DMS114 treated with DMSO at 0.1 percent for 48 hours (cell line): Measurements from ENCODE around the gene DPP10.
"Not testable (repeated sequence)": the region's sequence is repeated elsewhere in the genome, so short reads cannot be mapped to it uniquely, and the experiment has no call there.

Source experiments
- DNase-seq: peaks from one replicate; lab custom pipeline; 2025; ENCODE audit not compliant: unreplicated experiment; lab: John Stamatoyannopoulos, UW

DPP10 gene

DNA sequence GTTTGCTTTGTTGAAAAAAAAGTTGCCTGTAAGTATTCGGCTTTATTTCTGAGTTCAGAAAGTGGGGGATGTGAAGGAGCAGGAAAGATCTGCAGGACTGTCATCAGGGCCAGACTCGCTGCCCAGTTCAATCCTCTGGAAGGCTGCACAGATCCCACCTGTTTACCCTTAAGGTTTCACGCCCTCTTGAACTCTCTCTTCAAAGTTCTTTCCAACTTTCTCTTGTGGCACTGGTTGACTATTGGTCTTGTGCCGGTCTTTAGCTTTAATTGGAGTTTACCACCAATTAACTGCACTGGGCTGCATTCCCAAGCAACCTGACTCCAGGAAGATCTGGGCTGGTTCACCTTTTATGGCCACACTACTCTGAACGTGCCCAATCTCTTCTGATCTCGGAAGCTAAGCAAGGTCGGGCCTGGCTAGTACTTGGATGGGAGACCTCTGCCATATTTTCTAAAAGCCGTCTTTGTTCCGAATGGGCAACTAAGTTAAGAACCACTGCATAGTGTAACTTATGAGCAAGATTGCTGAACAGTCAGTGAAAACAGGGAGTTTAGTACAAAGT lies 495.0 kb downstream of the DPP10 start:
- no peak for DNase-seq

DNA sequence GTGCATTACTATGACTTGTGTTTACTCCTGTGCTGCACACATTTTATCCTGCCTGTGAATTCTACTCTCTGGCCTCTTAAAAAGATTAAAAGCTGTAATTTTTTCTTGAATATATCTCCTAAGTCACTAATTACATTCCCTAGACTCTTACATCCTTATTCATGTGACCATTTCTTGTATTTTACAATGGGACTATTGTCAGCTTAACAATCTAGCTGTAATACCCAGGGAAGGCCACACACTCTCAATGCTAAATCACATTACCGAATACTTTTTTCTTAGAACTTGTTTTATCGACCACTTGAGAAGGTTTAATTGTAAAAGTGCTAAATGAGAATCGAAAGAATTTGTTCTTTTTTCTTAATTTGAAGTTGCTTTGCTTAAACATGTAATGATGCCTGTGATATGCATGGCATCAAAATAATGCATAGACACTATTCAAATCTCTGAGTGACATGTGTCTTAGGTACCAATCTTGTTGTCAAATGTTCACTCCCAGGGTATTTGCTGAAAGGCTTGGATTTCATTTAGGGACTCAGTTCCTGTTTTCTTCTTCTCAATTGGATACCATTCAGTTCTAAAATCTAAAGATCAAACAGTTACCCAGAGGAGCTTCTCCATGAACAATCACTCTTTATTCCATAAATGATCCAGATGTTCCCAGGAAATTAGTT lies 498.5 kb downstream of the DPP10 start:
- DNase-seq = no peak

DNA sequence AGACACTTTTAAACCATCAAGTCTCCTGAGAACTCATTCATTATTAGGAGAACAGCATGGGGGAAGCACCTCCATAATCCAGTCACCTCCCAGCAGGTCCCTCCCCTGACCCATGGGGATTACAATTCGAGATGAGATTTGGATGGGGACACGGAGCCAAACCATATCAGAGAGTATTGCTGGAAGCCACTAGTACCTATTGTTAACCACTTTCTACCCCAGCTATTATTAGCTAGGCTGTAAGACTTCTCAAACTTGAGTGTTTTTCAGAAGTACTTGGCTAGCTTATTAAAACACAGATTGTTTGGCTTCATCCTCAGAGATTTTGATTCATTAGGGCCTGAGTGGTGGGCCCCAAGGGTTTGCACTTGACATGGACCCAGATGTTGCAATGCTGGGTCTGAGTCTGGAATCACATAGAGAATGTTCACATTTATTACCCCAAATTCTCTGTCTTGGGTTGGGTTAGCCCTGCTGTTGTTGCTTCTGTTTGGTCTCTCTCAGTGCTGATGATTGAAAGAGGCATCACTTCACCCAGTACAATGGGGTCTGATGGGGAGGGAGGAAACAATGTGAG lies 506.9 kb downstream of the DPP10 start:
- DNase-seq = no peak

DNA sequence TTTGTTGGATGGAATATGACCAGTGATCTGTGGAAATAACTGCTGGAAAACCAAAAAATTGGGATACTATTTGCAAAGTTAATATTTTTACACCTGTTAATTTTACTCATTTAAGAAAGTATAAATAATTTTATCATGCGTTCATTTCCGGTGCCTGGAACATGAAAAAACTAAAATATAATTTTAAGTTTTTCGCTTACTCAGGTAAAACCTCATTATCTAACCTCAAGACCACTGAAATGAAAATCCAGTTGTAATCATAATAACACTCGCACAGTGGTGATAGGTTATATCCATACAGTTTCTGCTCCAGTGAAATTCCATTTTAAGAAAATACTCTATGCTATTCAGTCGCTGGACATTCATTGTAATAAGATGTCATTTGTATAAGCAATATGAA lies 517.9 kb downstream of the DPP10 start:
- no peak for DNase-seq

DNA sequence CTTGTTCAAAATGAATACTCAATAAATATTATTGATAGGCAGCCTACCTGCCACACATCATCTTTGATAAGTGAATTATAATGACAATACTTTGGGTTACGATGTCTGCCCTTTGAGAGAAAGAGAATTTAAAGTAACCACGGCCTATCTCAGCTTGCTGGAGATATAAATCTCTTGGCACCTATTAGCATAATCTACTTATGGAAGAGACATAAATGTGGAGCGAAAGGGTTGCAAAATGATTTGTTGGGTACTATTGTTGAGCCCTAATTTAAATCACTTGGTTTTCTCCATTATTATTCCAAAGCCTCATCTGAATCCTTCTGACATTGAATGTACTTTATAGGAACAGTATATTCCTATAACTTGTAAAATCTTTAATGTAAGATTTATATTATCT lies 520.1 kb downstream of the DPP10 start:
- DNase-seq = no peak

DNA sequence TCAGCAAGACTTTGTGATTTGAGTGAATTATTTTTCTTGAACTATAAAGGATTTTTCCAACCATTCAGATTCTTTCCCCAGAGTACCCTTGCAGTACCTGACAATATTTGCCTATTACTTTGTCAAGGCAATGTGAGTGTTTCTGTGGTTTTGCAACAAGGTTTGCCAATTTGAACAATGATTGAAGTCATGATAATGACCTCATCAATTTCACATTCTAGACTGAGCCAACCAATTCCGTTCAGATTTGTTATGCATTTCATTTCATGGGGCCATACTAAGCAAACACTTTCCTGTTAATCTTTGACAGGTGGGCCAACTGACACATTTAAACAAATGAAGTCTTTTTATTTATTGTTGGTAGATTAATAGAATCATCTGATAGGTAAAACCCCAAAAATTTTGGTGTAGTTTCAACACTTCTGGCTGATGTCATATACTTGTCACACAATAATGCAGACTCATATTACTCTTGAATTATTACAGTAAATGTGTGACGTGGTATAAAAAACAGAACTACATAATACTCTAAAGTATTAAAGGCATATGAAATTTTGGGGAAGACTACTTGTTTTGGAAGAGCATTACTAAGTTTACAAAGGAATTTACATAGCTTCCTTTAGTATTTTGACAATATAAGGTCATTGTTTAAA lies 526.4 kb downstream of the DPP10 start:
- DNase-seq = no peak

DNA sequence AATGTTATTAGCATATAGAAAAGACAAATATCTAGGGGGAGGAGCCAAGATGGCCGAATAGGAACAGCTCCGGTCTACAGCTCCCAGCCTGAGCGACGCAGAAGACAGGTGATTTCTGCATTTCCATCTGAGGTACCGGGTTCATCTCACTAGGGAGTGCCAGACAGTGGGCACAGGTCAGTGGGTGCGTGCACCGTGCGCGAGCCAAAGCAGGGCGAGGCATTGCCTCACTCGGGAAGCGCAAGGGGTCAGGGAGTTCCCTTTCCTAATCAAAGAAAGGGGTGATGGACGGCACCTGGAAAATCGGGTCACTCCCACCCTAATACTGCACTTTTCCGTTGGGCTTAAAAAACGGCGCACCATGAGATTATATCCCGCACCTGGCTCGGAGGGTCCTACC lies 561.9 kb downstream of the DPP10 start:
- not testable (repeated sequence) for DNase-seq

DNA sequence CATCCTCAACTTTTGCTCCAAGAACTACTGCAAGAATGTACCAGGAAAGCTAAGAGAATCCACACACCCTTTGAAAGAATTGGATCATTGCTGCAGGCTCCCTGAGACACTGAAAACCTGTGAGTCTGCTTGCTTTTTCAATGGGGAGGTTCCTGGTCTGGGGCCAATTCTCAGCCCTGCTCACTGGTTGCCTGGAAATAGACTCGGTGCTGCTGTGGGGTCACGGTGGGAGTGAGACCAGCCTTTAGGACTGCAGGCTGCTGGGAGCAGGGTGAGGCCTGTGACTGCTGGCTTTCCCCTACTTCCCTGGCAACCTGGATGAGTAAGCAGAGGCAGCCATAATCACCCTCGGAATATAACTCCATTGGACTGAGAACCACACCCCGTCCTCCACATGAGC lies 569.3 kb downstream of the DPP10 start:
- no peak for DNase-seq

DNA sequence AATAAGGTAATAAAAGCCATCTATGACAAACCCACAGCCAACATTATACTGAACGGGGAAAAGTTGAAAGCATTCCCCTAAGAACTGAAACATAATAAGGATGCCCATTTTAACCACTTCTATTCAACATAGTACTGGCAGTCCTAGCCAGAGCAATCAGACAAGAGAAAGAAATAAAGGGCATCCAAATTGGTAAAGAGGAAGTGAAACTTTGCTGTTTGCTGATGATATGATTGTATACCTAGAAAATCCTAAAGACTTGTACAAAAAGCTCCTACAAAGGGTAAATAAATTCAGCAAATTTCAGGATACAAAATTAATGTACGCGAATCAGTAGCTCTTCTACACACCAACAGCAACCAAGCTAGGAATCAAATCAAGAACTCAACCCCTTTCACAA lies 579.6 kb downstream of the DPP10 start:
- DNase-seq = not testable (repeated sequence)

DNA sequence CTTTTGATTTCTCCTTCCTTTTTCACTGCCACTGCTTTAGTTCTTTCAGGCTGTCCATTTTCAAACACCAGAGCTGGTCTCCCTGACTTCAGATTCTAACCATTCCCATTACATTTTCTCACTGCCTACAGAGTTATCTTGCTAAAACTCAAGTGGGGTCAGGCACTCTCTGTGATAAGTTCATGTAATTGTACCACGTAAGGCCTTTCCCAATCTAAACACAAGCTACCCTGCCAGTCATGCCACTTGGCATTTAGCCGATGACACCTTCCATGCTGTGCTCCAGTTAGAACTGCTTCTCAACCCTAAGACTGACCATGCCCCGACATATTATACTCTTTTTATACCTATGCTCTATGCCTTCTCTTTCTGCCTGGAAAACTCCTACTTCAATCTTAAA lies 592.4 kb downstream of the DPP10 start:
- DNase-seq = no peak

DNA sequence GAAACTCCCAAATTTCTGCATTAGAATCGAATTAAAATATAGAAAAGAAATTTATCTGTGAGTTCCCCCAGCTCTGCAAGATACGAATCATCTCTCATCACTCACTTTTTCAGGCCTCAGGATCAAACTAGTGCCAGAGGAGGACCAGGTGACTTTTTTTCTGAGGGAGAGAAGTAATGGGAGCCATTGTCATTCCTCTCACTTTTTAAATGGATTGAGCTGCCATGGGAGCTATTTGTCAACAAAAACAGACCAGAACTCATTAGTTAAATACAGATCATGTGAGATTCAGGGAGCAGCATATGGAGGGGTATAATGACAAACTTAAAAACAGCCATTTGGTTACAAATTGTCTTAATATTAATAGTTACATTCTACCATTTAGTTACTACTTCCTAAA lies 594.4 kb downstream of the DPP10 start:
- no peak for DNase-seq

DNA sequence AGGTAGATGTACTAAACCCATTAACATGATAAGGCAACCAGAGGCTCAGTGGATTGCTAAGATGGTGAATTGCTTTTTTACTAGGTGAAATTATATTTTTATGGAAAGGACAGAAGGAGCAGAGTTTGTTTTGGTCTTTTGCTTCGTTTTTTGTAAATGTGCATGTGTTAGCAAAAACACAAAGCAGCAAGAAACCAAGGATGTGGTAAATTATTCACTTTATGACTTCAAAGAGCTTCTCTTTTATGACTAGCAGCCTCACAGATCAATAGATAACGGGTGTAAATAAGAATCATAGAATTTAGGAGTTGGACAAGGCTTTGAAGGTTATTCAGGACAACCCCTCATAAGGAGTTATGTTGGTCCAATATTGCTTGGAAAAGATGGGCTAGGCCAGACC lies 615.0 kb downstream of the DPP10 start:
- no peak for DNase-seq

DNA sequence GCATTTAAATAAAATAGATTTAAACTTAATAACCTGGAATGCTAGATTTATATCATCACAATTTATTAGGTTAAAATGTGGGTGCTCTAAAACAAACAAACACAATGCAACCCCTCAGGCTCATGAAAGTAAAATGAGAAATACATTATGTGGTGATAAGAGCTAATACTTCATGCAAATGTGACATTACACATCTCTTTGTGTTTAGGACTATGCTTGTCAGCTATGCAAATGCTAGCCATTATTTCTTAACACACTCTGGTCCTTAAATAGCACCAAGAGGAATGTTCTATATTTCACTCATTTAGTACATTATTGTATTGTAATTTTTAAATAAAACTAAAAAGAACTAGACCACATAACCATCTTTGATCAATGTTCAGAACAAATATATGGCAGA lies 627.6 kb downstream of the DPP10 start:
- DNase-seq = no peak

DNA sequence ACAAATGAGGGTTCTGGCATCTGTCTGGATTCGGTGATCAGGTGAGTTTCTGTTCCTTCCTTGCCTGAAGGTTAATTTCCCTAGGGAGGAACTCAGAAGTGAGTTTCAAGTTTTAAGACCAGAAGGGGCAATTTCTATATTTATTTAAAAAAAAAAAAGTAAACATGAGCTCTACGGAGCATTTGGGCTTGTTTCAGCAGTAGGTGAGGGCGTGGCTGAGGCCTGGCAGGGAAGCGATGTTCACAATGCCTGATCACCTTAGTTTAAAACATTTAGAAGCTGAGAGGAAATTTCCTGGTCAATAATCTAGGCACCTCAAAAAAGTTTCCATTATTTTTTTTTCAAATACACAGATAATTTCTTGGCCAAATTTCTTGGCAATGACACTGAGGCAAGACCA lies 629.1 kb downstream of the DPP10 start:
- DNase-seq = no peak

DNA sequence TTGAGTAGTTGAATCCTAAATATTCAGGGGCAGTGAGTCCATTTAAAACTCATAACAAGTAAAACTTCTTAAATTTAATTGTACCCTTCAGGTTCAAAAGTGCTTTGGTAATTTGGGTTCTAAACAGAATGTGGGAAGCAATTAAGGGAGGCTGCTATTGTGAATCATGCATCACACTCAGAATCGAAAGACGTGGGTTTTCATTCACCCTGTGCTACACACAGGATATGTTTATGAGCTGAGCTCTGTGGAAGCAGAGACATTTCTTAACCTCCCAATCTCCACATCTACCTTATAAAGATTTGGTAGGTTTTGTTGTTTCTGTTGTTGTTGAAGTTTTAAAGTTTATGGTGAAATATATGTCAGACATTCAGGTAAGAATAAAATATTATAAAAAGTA lies 633.4 kb downstream of the DPP10 start:
- DNase-seq = no peak

DNA sequence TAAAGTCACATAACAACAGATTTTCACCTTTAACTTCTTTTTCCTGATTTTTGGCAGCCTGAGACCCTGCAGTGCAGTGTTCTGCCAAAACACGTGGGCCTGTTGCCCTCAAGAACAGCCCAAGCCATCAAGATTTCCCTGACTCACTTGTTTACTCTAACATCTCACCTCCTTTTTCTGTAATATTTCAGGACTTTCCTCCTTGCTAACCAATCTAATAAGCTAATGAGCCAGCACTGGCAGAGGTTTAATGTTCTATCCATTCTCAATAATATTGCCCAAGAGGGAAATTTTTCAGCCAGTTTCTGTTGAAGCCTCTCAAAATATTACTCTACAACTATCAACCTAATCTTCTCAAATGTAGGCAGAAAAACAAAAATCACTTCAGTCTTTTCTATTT lies 635.2 kb downstream of the DPP10 start:
- no peak for DNase-seq

DNA sequence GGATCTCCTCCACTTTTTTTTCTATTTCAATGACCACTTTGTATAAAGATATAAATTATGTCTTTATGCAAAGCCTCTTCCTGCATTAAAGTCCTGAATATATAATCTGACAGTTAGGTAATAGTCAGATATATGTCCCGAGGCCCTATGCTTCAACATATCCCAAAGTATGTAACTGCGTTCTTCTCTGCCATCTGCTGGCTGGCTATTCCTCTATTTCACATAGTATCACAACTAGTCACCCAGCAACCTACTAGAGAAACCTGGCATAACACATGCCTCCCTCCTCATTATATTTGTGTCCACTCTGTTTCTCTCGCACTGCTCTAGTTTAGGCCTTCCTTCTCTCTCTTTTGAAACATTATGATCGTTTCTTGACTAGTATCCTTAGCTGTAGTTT lies 640.8 kb downstream of the DPP10 start:
- peak; percentile 2 for DNase-seq

DNA sequence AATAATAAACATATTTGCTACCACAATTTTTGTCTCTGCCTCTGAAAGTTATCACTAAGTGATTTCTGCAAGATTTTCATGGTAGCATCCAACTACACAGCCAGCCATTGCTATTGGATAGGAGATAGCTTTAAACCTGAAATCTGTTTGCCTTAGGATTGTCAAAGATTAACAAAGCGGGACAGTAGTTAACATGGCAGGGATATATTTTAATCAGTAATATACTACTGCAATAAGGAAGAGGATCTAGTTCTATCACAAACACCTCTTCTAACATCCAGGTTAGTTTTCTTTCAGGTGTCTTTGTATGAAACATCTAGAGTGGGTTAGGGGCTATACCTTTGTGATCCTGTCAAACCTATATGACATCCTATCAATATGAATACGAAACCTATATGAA lies 641.3 kb downstream of the DPP10 start:
- no peak for DNase-seq

DNA sequence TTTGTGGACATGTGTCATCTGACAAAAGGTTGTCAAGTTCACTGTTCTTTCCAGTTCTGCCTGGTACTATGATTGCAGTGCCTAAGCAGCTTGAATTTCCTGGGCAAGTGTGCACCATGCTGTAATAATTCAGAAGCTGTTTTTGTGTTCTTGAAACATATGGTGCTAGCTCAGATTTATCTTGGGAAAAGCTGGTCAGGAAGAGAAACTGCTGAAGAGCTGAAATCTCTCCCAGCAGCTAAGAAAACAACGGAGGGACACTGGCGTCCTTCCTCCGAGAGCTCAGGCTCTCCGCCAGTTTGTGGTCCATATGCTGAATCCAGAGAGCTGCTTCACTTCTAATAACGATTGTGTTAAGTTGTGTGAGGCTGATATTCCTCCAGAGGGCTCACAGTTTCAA lies 642.0 kb downstream of the DPP10 start:
- no peak for DNase-seq

DNA sequence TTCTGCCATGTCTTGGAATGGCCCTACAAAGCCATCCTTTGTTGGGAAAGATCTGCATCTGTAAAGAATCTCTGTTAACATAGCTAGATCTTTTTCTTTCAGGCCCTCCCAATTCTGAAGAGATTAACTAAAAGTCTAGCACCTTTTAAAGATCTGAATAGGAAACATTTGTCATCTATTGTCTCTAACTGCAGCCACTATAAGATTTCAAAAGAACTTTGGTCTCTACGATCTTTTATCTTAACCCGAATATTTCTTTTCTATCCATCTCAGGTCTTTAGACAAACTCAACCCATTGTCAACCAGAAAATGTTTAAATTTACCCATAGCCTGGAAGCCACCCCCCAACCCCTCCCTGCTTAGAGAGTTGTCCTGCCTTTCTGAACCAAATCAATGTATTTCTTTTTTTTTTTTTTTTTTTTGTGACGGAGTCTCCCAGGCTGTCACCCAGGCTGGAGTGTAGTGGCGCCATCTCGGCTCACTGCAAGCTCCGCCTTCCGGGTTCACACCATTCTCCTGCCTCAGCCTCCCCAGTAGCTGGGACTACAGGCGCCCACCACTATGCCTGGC lies 643.7 kb downstream of the DPP10 start:
- not testable (repeated sequence) for DNase-seq

DNA sequence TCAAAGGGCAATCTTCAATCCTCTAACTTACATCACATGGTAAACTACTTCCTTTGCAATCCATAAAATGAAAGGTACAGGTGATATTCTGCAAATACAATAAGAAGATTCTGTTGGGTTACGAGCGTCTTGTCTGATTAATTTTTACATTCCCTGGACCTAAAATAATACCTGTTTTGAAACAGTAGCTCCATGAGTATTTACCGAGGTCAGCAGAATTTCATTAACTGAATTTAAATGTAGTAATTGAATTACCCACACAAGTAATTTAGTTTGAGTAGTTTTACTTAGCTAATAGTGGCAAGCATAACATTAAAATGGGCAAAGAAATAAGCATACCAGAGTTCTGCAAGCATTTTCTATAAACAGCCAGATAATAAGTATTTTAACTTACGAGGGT lies 652.0 kb downstream of the DPP10 start:
- DNase-seq = no peak

DNA sequence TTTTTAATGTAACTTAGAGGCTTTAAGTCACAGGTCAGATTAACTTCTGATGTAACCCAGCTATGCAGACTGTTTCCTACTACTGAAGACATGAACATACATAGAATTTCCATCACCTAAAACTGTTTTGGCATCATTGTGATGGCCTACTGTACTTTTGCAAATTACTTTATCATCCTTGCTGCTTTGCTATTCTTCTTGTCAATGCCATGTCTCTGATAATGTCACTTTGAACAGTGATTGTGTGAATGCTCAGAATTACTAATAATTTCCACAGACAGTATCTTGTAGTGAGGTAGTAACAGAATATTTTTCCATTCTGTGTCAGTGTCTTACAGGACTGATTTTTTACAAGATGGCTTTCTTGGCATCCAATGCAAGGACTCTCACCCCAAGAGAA lies 663.5 kb downstream of the DPP10 start:
- DNase-seq = no peak
